Skeletal muscle tissue (tissue), 4 donors: ENCODE data around the gene RARB. TPM values are rescaled to one million over a fixed set of nuclear protein-coding genes. Genes with fewer than 3 reads are reported as not detected.

Experiments used
- H3K27ac ChIP-seq: one replicate; pipeline ENCODE4 v1.7.0; 2013; ENCODE audit warnings: mild to moderate bottlenecking, low read depth, low read length, inconsistent platforms
- H3K27me3 ChIP-seq, 3 donors: one replicate each; pipeline ENCODE4 v1.7.0; 2013; ENCODE audit warnings: low read length in 3 of 3; ENCODE audit not compliant: control insufficient read depth in 3 of 3, insufficient read depth in 3 of 3
- H3K36me3 ChIP-seq, 3 donors: one replicate each; pipeline ENCODE4 v1.7.0; 2013; ENCODE audit warnings: low read length in 3 of 3; ENCODE audit not compliant: control insufficient read depth in 3 of 3, insufficient read depth in 3 of 3
- H3K4me1 ChIP-seq, 3 donors: one replicate each; pipeline ENCODE4 v1.7.0; 2013; ENCODE audit warnings: low read length in 3 of 3, mild to moderate bottlenecking in 3 of 3; ENCODE audit not compliant: control insufficient read depth in 3 of 3, insufficient read depth in 3 of 3
- H3K4me3 ChIP-seq, 3 donors: one replicate each; pipeline ENCODE4 v1.7.0; 2013; ENCODE audit warnings: low read length in 3 of 3
- H3K9ac ChIP-seq, 3 donors: one replicate each; pipeline ENCODE4 v1.7.0; 2013; ENCODE audit warnings: low read length in 3 of 3, mild to moderate bottlenecking in 3 of 3, moderate library complexity in 2 of 3, low read depth in 1 of 3
- H3K9me3 ChIP-seq, 3 donors: one replicate each; pipeline ENCODE4 v1.7.0; 2013; ENCODE audit warnings: low read length in 3 of 3; ENCODE audit not compliant: control insufficient read depth in 3 of 3
- total RNA-seq: library from RNA; depleted of rRNA; stranded (reverse); fragments of >200 nt; gene quantifications from one replicate; pipeline ENCODE4 v1.2.3, GENCODE V29; 2014
- donor health status: Osteomylitis.

RARB gene
- total RNA-seq, 1 donor from 2014 or later = 20.9 TPM

GRCh38 chr3:25533399-25533798 is 105.3 kb downstream of the RARB start:
- Histone ChIP-seq H3K9me3 (peaks cover 0 to 2% (median 2%) of the 10 kb centered on the region in 3 donors), H3K27me3 (no peaks in the 10 kb centered on the region), H3K36me3 (no peaks in the 10 kb centered on the region), H3K27ac (no peak overlapping the region), H3K9ac (no peak overlapping the region), H3K4me3 (no peak overlapping the region), H3K4me1 (peaks cover 0 to 3% (median 0%) of the 10 kb centered on the region in 3 donors)

GRCh38 chr3:25534007-25534406 is 105.9 kb downstream of the RARB start:
- H3K4me3 ChIP-seq = no peak overlapping the region
- H3K27me3 ChIP-seq = no peaks in the 10 kb centered on the region
- no peak overlapping the region for H3K27ac ChIP-seq
- H3K9me3 ChIP-seq = peaks cover 0 to 2% (median 2%) of the 10 kb centered on the region in 3 donors
- H3K36me3 ChIP-seq = no peaks in the 10 kb centered on the region
- peaks cover 0 to 3% (median 0%) of the 10 kb centered on the region in 3 donors for H3K4me1 ChIP-seq
- H3K9ac ChIP-seq = no peak overlapping the region

GRCh38 chr3:25536521-25537391 is 108.7 kb downstream of the RARB start:
- H3K27me3 ChIP-seq = no peaks in the 10 kb centered on the region
- H3K27ac ChIP-seq = no peak overlapping the region
- H3K36me3 ChIP-seq = no peaks in the 10 kb centered on the region
- H3K4me1 ChIP-seq = peaks cover 0 to 3% (median 0%) of the 10 kb centered on the region in 3 donors
- H3K9me3 ChIP-seq = no peaks in the 10 kb centered on the region
- H3K4me3 ChIP-seq = no peak overlapping the region
- H3K9ac ChIP-seq = no peak overlapping the region

- H3K27me3 ChIP-seq = no peaks in the 10 kb centered on the region
- H3K9me3 ChIP-seq = no peaks in the 10 kb centered on the region
- no peak overlapping the region for H3K27ac ChIP-seq
- H3K4me1 ChIP-seq = peaks cover 0 to 7% (median 3%) of the 10 kb centered on the region in 3 donors
- no peak overlapping the region for H3K4me3 ChIP-seq
- H3K9ac ChIP-seq = no peak overlapping the region
- H3K36me3 ChIP-seq = no peaks in the 10 kb centered on the region
Observed at GRCh38 chr3:25537516-25537915, 109.5 kb downstream of the RARB start.

GRCh38 chr3:25540273-25540672 is 112.2 kb downstream of the RARB start:
- H3K27me3 ChIP-seq = no peaks in the 10 kb centered on the region
- H3K4me3 ChIP-seq = no peak overlapping the region
- H3K9me3 ChIP-seq = no peaks in the 10 kb centered on the region
- H3K36me3 ChIP-seq = no peaks in the 10 kb centered on the region
- no peak overlapping the region for H3K9ac ChIP-seq
- peaks cover 0 to 10% (median 5%) of the 10 kb centered on the region in 3 donors for H3K4me1 ChIP-seq
- no peak overlapping the region for H3K27ac ChIP-seq

- Histone ChIP-seq H3K4me3 (no peak overlapping the region), H3K9me3 (no peaks in the 10 kb centered on the region), H3K27ac (no peak overlapping the region), H3K36me3 (no peaks in the 10 kb centered on the region), H3K4me1 (peaks cover 0 to 7% (median 5%) of the 10 kb centered on the region in 3 donors), H3K9ac (no peak overlapping the region), H3K27me3 (no peaks in the 10 kb centered on the region)
Observed at GRCh38 chr3:25542492-25543039, 114.5 kb downstream of the RARB start.

- H3K4me3 ChIP-seq = no peak overlapping the region
- no peaks in the 10 kb centered on the region for H3K36me3 ChIP-seq
- peaks cover 0 to 7% (median 5%) of the 10 kb centered on the region in 3 donors for H3K4me1 ChIP-seq
- no peaks in the 10 kb centered on the region for H3K9me3 ChIP-seq
- no peak overlapping the region for H3K27ac ChIP-seq
- H3K9ac ChIP-seq = no peak overlapping the region
- no peaks in the 10 kb centered on the region for H3K27me3 ChIP-seq
Observed at GRCh38 chr3:25547103-25547502, 119.0 kb downstream of the RARB start.

GRCh38 chr3:25547943-25548674 is 120.0 kb downstream of the RARB start:
- Histone ChIP-seq H3K9ac (no peak overlapping the region), H3K4me1 (no peaks in the 10 kb centered on the region), H3K4me3 (no peak overlapping the region), H3K36me3 (no peaks in the 10 kb centered on the region), H3K27ac (no peak overlapping the region), H3K9me3 (no peaks in the 10 kb centered on the region), H3K27me3 (no peaks in the 10 kb centered on the region)

- Histone ChIP-seq H3K9me3 (no peaks in the 10 kb centered on the region), H3K36me3 (no peaks in the 10 kb centered on the region), H3K4me3 (no peak overlapping the region), H3K27me3 (no peaks in the 10 kb centered on the region), H3K4me1 (no peaks in the 10 kb centered on the region), H3K27ac (no peak overlapping the region), H3K9ac (no peak overlapping the region)
Observed at GRCh38 chr3:25548836-25549235, 120.8 kb downstream of the RARB start.

- Histone ChIP-seq H3K4me1 (peaks cover 8 to 12% (median 9%) of the 10 kb centered on the region in 3 donors), H3K9me3 (no peaks in the 10 kb centered on the region), H3K9ac (no peak overlapping the region), H3K4me3 (no peak overlapping the region), H3K27ac (no peak overlapping the region), H3K27me3 (no peaks in the 10 kb centered on the region), H3K36me3 (no peaks in the 10 kb centered on the region)
Observed at GRCh38 chr3:25552251-25552650, 124.2 kb downstream of the RARB start.
